ENCODE measurements around the gene TMEM158.

TMEM158 gene

DNA sequence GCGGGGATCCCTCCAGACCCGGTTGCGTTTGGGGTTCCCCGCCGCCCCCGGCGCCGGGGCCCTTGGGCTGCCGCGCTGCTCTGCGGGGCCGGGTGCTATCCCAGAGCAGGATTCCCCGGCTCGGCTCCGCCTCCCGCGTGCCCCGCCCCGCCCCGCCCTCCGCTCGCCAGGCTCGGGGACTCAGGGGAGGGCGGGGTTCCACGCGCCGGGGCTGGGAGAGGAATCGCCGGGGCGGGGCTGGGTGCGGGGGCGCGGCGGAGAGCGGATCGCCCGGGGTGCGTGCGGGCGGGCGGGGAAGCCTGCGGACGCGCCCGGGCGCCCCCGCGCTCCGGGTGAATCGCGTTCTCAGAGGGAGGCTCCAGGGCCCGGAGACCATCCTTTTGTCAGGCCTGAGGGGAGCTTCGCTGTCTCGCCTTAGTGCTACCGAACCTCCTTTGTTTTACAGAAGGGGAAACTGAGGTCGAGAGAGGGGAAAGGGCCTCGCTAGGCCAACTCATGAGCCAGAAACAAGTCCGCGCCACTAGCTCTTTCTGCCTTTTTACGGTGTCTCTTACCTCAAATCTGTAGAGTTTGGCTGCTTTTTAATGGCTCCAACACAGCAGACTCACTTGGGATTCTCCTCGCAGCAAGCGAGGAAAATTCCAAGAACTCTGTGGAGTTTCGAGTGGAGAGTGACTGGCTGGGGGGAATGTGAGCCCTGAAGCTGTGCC lies at the start of gene TMEM158:
TSS of gene TMEM158 (minus strand) at position 82 of the 710 bp plus-strand sequence. CDS start 260 bp downstream, outside the sequence.
- DNase-seq (ENCODE audit: low read depth): peak; percentile 9

DNA sequence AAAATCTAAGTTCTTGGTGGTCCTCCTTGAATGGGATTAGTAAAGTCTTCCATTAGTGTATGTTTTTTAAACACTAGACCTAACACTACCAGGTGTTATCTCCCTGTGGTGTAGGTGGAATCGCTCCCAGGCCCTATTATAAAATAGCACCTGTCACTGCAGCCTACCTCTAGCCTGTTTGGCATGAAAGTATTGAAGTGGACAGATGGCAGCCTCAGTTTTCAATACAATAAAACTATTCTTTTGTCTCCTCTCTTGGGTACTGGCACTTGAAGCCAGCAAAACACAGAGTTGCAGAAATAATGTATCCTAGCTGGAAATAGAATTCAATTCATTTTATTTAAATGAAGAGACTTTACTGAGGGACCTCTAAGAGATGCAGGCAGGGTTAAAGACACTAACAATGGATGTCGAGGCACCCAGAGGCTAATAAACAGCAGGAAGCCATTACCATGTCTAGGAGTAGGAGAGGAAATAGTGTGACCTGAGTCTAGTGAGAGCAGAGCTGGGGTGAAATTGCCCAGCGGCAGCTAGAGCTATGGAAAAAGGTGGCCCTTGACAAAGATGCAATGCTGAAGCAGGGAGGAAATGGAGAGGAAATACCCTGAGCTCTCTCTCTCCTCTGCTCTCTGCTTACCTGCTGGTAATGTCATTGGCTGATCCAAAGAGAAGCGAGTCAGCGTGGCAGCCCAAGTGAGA lies 49.1 kb upstream of the TMEM158 start:
- DNase-seq (ENCODE audit: low read depth): no peak

DNA sequence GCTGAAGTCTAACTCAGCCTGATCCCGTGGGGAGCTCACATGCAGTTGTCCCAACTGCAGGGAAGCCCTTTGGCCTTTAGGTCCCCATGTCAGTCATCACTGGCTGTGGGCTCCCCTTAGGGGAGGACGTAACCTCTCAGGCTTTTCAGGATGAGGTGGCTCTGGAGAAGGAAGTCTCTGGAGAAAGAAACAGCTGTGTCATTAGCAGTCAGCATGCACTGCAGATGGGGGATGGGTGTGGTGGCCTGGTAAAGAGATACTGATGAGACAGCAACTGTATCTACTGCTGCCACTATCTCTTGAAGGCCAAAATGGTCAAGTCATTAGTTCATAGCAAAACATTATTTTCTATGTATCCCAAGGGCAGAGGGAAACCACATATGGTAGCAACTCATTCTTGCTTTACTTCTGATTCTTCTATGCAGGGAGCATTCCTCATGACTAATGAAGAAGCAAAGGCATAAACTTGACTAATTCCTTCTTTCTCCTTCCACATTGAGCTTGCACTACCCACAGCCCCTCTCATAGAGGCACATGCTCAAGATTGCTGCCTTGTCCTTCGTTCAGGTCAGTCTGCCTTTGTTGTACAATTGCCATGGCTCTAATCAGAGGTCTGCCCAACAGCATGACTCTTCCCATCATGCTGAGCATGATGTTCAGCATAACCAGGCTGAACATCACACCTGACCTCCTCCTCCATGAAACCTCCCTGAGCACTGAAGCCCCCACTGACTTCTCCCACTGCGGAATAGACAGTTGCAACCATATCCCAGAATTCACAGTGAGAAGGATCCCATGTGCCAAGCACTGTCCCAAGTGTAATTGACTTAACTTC lies 47.8 kb upstream of the TMEM158 start:
- no peak for DNase-seq (ENCODE audit: low read depth)

DNA sequence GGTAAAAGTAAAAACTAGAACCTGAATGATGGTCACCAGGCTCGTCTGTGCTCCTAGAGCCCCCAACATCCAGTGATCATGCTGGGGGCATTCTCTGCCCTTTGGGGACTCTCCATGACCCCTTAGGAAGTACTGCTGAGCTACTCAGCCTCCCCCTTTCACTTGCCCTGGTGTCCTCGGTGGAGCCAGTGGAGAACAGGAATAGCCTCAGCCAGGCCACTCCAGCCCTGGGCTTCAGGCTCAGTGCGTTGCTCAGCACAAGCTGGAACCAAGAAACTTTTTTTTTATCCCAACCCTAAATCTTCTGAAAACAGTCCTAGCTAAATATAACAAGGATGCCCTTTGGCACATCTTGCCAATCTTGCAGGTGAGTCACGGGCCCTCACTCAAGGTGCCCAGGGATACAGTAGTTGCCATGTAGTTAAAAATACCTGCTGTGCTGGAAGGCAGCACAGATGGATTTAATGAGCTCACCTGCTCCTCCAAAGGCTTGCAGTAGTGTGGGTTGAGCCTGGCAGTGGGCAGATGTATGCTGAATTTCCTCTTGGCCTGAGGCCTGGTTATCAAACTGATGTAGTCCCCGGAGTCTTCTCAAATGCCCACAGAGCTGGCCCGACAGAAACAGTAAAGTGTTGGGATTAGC lies 46.9 kb upstream of the TMEM158 start:
- no peak for DNase-seq (ENCODE audit: low read depth)

DNA sequence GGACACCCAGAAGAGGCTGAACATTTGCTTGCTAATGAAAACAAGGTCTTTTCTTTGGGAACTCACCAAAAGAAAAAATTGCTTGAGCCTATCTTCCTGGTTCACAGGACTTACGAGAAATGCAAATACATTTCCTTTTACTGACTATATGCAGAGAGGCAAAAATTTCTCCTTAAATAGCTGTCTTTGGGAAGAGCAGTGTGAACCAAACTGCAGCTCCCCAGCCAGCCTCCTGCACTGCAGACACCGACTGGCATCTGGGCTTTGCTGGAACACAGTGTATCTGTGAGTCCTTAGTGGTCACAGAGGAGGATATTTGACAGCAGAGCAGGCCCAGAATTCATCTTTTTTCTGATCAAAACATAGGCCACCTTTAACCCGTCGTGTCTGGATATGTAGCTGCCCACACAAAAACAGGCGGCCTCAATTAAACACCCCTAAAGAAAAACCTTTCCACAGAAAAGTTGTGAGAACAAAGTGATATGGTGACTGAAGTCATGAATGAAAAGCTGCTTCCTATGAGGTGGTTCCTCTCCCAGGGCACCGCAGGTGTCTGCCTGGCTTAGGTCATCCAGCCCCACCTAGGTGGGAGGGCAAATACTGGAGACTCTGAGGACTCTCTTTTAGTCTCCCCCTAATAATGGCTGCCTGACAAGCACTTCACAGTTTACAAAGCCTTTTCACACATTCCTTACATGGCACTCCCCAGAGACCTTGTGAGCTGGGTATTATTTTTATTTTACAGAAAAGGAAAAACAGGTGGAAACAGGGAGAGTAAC lies 46.1 kb upstream of the TMEM158 start:
- DNase-seq (ENCODE audit: low read depth): no peak

DNA sequence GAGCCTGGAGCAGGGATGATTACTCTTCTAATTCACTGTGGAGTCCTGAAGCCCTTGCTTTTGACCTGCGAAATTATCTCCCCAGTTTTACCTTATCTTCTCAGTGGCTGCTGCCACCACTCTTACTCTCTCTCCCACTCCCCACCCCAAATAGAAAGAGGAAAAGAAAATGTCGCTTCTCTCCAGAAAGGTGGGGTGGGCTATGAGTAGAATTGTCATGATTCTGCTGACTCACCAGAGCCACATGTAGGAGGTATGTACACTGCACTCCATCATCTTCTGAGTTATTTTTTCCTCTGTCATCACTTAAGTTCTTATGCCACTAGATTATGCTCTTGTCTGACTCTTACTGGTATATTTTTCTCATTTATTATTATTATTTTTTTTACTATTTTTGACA lies 43.9 kb upstream of the TMEM158 start:
- DNase-seq (ENCODE audit: low read depth): no peak

DNA sequence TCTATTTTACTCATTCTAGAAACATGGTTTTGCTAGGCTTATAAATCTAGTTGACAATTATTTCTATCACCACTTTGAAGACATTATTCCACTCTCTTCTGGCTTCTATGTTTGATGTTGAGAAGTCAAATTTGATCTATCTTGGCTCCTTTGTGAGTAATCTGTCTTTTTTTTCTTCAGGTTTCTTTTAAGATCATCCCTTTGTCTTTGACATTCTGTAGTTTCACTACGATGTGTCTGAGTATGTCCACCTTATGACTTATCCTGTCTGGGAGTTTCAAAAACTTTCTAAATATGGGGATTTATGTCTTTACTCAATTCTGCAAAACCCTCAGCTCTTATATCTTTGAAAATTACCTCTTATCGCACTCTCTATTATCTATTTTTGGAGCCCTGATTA lies 41.0 kb upstream of the TMEM158 start:
- no peak for DNase-seq (ENCODE audit: low read depth)

DNA sequence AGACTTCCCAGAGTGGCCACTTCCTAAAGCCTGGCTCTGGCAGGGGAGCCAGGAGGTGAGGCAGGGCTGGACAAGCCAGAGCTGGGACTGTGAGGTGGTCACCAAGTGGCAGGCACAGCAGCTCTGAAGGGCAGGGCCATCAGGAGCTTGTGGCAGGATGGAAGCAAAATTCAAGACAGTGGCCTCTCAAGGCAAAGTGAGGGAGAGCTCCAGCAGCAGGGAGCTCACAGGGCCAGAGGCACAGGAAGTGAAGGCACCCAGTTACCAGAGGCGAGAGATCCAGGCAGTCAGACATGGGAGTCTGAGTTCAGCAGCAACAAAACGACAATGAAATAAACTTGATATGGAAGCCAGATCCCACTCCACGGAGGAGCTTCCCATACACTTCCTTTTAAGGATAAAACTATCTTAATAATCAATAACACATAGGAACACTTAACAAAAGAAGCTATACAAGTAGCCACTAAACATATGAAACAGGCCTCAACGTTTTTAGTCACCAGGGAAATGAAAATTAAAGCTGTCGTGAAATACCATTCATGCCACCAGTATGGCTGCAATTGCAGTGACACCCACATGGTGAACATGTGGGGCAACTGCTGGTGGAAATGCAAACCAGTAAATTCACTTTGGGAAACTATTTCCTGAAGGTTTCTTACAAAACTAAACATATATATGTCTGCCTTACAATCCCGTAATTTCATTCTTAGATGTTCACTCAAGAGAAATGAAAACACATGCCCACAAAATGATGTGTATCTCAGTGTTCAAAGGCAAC lies 35.4 kb upstream of the TMEM158 start:
- DNase-seq (ENCODE audit: low read depth): no peak

DNA sequence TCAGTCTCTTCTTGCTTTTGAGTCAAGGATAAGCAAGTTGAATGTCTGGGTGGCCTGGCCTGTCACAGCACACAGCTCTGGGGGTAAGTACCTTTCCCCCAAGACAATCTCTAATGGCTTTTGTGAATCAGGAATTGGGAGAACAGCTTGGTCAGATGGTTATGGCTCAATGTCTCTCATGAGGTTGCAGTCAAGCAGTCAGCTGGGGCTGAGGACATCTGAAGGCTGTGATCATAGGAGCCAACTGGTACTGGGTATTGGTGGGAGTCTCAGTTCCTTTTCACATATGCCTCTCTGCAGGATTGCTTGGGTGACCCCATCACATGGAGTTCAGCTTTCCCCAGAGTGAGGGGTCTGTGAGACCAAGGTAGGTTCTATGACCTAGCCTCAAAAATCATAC lies 33.0 kb upstream of the TMEM158 start:
- DNase-seq (ENCODE audit: low read depth): no peak

DNA sequence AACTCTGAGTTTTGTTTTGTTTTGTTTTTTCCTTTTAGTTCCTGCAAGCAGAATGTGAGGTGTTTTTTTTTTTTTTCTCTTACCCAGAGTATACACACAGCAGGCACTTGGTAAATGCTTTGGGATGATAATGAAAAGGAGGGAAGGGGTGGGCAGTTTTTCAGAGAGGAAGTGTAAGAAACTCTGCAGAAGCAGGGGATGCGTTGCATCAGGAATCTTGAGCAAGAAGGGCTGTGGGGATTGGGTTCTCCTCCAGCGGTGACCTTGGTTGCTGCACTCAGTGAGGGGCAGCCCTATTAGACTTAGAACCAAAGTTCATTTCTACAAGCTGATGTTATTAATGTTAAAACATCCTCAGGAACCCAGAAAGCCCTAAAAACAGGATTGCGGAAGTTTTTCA lies 32.2 kb upstream of the TMEM158 start:
- no peak for DNase-seq (ENCODE audit: low read depth)

DNA sequence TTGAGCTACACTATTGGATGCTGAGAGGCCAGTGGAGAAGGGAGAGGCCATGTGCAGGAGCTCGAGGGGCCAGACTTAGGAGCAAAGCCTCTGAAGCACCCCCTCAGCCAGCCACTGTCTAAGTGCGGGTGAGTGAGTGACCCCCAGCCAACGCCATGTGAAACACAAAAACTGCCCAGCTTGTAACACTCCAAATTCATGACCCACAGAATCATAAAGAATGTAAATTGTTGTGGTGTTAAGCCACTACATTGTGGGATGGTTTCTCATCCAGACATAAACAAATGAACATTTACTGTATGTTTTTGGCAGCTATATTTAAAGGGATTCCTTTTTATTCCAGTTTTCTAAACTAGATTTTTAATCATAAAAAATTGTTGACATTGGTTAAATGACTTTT lies 27.2 kb upstream of the TMEM158 start:
- DNase-seq (ENCODE audit: low read depth): peak; percentile 3

DNA sequence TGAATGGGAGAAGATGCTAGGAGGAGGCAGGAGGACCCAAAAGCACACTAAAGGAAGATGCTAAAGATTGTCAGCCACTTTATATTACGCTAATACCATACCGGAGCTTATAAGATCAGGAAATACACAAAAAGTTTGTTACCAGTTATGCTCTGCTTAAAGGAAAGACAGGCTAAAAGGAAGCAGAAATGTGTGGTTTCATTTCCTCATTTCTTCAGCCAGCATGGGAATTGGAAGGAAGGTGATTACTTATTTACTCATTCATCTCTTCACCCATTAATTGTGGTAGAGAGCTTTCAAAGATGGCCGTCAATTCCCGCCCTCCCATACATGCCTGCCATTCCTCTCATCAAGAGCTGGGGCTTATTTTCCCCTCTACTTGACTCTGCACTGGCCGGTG lies 26.7 kb upstream of the TMEM158 start:
- DNase-seq (ENCODE audit: low read depth): no peak

DNA sequence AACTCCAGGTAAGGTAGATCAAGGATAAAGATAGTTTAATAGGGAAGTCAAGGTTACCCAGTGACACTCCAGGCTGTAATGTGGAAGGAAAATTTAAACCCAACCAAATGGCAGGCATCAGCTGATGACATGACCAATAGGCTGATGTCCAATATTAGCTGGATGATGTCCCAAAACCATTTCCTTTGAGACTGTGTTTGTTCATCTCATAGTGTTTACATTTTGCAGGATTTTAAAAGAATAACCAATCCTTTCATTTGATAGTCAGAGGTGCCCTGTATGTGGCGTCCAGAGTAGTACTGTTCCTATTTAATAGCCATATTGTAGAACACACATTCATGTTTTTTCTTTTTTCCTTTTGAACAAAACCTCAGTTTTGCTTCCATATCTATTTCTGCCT lies 23.3 kb upstream of the TMEM158 start:
- DNase-seq (ENCODE audit: low read depth): no peak

DNA sequence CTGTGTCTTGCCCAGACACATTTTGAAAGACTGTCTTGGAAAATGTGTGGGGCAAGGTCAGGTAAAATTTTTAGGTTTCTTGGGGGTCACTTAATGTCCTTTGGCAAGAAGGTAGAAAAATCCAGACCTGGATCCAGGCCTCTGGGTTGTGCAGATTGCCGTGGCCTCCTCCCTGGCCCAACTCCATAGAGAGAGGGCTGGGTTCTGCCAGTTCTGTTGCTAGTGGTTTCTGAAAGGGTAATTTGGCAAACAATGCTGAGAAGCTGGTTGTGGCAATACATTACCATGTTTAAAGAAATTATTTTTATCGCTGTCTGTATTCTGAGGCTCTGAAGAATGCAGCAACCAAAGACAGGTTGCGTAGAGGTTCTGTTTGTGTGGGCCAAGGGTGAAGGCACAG lies 20.2 kb upstream of the TMEM158 start:
- DNase-seq (ENCODE audit: low read depth): no peak

DNA sequence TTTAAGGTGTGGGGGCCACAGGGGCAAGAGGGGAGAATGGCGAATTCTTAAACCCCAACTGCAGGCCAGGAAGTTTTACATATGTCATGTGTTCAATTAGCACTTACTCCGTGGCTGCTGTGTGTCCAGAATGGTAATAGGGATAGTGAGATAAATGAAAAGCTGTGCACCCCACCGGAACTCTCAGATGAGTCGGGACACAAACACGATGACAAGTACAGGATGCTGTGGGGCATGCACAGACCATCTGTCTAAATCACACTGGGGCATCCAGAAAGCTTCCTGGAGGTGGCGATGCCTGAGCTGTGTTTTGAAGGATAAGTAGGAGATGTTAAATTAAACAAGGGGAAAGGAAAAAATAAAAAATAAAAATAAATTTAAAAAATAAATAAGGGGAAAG lies 18.3 kb upstream of the TMEM158 start:
- no peak for DNase-seq (ENCODE audit: low read depth)

DNA sequence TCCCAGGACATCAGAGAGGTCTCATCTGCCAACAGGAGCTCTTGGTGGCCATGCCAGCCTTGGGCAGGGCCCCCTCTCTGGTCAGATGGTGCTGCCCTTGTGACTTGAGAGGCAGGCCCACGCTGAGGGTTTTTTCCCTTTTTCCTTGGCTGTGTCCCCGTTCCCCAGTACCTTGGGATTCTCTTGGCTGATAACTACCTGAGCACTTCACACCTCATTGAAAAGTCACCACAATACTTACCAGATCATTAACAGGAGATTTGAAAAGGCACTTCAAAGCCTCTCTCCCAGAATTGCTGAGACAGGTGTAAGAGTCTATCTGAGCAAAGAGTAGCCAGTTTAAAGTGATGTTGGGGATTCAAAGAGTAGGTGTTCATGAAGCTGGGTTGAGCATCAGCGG lies 15.1 kb upstream of the TMEM158 start:
- no peak for DNase-seq (ENCODE audit: low read depth)

DNA sequence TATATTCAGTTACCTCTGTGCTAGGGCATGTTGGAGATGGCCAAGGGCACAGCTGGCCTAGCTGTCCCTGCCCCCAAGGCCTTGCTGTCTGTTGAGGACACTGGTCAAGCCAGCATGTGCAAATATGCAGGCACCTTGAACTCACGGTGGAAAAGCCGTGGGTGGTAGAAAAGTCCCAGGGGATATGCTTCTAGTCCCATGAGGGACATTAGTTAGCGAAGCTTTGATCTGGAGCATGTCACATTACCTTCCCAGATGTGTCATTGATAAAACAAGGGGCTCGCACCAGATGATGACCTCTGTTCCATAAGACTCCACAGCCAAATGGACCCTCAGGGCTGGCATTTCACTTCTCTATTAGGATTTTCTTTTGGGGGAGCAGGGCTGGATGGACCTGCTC lies 14.2 kb upstream of the TMEM158 start:
- DNase-seq (ENCODE audit: low read depth): no peak

DNA sequence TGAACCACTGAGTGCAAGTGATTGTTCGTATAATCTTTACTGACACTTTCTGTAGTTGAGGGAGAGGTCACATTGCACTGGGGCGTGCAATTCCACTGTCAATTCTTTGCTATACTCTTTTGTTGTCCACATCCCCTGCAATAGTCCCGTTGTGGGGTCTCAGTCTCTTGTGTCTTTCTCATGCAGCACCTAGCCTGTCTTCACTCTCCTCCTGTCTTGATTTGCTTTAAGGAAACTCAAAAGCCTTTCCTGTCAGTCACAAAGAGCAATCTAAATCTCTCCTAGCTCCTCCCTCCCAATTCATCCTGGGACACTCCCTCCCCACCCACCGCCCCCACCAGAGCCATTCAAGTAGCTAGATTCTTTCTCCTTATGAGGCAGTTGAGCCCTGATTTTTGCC lies 13.2 kb upstream of the TMEM158 start:
- DNase-seq (ENCODE audit: low read depth): no peak

DNA sequence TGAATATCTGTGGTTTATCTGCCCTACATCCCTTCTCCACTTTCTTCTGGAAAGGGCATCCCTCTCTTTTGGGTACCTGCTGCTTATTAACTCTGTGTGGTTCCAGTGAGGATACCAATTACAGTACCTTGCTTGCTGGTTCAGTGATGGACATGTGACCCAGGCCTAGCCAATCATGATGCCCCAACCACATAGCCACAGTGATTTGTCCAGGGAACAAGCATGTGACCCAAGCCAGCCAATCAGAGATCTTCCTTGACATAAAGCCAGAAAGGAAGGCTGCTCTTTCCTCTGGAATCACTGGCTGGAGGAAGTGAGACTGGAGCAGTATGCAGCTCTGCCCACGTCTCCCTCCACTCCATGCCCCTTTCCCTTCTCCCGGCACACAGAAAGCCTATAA lies 10.9 kb upstream of the TMEM158 start:
- no peak for DNase-seq (ENCODE audit: low read depth)

DNA sequence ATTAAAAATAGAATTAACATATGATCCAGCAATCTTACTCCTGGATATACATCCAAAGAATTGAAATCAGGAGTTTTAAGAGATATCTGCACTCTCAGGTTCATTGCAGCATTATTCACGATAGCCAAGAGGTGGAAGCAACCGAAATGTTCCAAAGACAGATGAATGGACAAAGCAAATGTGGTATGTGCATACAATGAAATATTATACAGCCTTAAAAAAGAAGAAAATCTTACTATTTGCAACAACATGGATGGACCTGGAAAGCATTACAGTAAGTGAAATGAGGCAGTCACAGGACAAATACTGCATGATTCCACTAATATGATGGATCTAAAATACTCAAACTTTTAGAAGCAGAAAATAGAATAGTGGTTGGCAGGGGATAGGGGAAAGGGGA lies 9.3 kb upstream of the TMEM158 start:
- no peak for DNase-seq (ENCODE audit: low read depth)

DNA sequence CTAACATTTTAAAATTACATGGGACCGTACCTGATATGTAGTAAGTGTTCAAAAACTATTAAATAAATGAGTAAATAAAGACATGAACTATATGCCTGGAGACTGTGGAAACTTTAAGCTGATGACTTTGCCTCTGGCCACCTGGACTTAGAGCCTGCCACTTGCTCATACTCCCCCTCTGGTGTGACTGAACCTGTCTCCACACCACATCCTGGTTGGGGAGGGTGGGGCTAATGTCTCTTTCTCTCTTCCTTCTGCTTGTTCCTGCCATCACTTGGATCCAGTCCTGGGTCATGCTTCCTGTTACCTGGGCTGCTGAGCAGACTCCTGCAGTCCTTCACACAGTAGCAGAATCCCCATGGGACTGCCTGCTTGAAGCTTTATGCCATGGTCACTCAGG lies 8.2 kb upstream of the TMEM158 start:
- no peak for DNase-seq (ENCODE audit: low read depth)

All from non-pigmented ciliary epithelial cell (primary cell).